BLaER1 treated with 17β-estradiol and CSF1 and Interleukin-3, amounts not matched to agents 10 nM and 100 nM (cell line): Measurements from ENCODE around the gene RIMKLA.

ENCODE experiments used
- H3K27ac ChIP-seq, 11 experiments: shearing (Covaris generic); formaldehyde crosslinking; 2 replicates each; pipeline ENCODE4 v1.8.1; 2022
- H3K27me3 ChIP-seq, 11 experiments: shearing (Covaris generic); formaldehyde crosslinking; 2 replicates each; pipeline ENCODE4 v1.8.1; 2022
- H3K36me3 ChIP-seq, 11 experiments: shearing (Covaris generic); formaldehyde crosslinking; 2 replicates each; pipeline ENCODE4 v1.8.1; 2022
- H3K4me1 ChIP-seq, 10 experiments: shearing (Covaris generic); formaldehyde crosslinking; 2 replicates each; pipeline ENCODE4 v1.8.1; 2022
- H3K4me2 ChIP-seq, 11 experiments: shearing (Covaris generic); formaldehyde crosslinking; 2 replicates each; pipeline ENCODE4 v1.8.1; 2022
- H3K4me3 ChIP-seq, 10 experiments: shearing (Covaris generic); formaldehyde crosslinking; 2 replicates each; pipeline ENCODE4 v1.8.1; 2022
- H3K9ac ChIP-seq, 11 experiments: shearing (Covaris generic); formaldehyde crosslinking; 2 replicates each; pipeline ENCODE4 v1.8.1; 2022
- H3K9me3 ChIP-seq, 11 experiments: shearing (Covaris generic); formaldehyde crosslinking; replicated peaks in 1 of 11; 2 replicates each; pipeline ENCODE4 v1.8.1; 2022
- H4K20me1 ChIP-seq, 11 experiments: shearing (Covaris generic); formaldehyde crosslinking; 2 replicates each; pipeline ENCODE4 v1.8.1; 2022
- Cebpa-rat ChIP-seq, 11 experiments: shearing (Covaris generic); IDR thresholded peaks; 2 replicates each; pipeline ENCODE4 v1.8.1; 2022

Gene RIMKLA

DNA sequence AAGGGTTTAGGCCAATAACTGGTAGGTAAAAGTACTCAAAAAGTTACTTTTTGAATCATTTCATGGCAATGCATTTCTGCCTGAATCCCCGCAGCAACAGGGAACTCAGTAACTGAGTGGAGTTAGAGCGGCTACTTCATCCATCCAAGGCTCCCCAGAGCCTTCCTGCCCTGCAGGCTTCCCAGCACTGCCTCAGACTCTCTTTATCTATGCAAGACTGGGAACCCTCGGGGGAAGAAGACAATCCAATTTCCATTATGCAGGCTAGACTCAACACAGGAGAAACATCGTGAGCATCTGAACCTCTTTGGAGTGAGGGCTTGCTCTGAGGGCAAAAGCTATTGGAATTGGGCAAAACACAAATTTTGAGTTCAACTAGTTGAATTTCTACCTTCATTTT lies 52.1 kb downstream of the RIMKLA start:
- TF ChIP-seq Cebpa-rat (IDR thresholded peaks at IDR 0.05) = no peak
- no peaks in the 10 kb centered on the region for H4K20me1 ChIP-seq
- H3K36me3 ChIP-seq = no peaks in the 10 kb centered on the region; a peak in 1 of 22 replicates
- no peak overlapping the region for H3K9ac ChIP-seq
- no peak overlapping the region for H3K27ac ChIP-seq
- H3K4me1 ChIP-seq = peaks cover 8 to 32% (median 11%) of the 10 kb centered on the region in 10 experiments
- no peak overlapping the region for H3K4me3 ChIP-seq
- no peaks in the 10 kb centered on the region for H3K27me3 ChIP-seq
- no peak overlapping the region for H3K4me2 ChIP-seq
- H3K9me3 ChIP-seq = no peaks in the 10 kb centered on the region

DNA sequence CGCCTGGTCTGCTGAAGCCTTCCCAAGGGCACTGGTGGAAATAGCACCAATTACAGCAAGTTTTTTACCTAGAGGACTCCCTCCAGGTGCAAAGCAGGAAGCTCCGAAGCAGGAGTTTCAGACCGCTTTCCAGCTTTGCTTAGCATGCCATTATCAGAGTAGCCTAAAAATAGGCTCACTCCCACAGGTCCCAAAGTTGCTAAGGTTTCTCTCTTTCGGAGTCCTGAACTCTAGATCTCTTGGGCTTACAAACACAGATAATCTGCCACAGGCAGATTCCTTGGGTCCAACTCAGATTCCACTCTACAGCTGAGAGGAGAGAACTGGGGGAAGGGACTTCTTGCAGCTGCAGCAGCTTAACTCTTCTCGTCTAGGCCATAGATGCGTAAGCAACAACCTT lies 52.8 kb downstream of the RIMKLA start:
- Histone ChIP-seq H3K9me3 (no peaks in the 10 kb centered on the region), H3K27me3 (no peaks in the 10 kb centered on the region), H3K9ac (no peak overlapping the region), H3K4me1 (peaks cover 8 to 32% (median 11%) of the 10 kb centered on the region in 10 experiments), H3K4me3 (no peak overlapping the region), H3K27ac (no peak overlapping the region), H4K20me1 (no peaks in the 10 kb centered on the region), H3K4me2 (no peak overlapping the region), H3K36me3 (no peaks in the 10 kb centered on the region; a peak in 1 of 22 replicates)
- no peak for TF ChIP-seq Cebpa-rat (IDR thresholded peaks at IDR 0.05)

DNA sequence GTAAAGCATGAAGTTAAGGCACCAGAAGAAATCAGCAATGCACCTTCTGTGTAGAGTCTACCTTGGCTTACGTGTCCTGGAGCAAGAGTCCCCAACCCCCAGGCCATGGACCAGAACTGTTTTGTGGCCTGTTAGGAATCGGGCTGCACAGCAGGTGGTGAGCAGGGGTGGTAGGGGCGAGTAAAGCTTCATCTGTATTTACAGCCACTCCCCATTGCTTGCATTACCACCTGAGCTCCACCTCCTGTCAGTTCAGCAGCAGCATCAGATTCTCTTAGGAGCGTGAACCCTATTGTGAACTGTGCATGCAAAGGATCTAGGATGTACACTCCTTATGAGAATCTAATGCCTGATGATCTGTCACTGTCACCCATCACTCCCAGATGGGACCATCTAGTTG lies 53.7 kb downstream of the RIMKLA start:
- Histone ChIP-seq H3K4me3 (no peak overlapping the region), H3K9ac (no peak overlapping the region), H3K36me3 (no peaks in the 10 kb centered on the region; a peak in 1 of 22 replicates), H3K27me3 (no peaks in the 10 kb centered on the region), H3K27ac (no peak overlapping the region), H3K4me1 (peaks cover 8 to 29% (median 11%) of the 10 kb centered on the region in 10 experiments), H4K20me1 (no peaks in the 10 kb centered on the region), H3K9me3 (no peaks in the 10 kb centered on the region), H3K4me2 (no peak overlapping the region)
- no peak for TF ChIP-seq Cebpa-rat (IDR thresholded peaks at IDR 0.05)

DNA sequence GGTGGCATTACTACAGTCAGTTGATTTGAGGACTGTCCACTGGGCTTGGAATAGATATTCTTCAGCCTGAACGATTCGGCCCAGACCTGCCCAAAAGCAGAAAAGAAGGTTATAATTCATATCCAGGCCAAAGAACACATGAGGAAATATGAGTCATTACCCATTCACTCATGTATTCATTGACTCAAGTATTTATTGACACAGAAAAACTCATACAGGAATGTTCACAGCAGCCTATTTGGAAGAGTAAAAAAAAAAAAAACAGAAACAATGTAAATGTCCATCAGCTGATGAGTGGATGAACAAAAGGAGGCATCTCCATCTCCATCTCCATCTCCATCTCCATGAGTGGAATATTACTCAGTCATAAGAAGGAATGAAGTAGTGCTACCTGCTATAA lies 59.3 kb downstream of the RIMKLA start:
- Histone ChIP-seq H3K36me3 (no peaks in the 10 kb centered on the region), H3K27me3 (no peaks in the 10 kb centered on the region), H3K9ac (no peak overlapping the region), H3K4me3 (no peak overlapping the region), H3K4me1 (peaks cover 0 to 24% (median 2%) of the 10 kb centered on the region in 10 experiments; a peak in 9 of 20 replicates), H3K4me2 (no peak overlapping the region), H3K27ac (no peak overlapping the region), H4K20me1 (no peaks in the 10 kb centered on the region), H3K9me3 (no peaks in the 10 kb centered on the region)
- no peak for TF ChIP-seq Cebpa-rat (IDR thresholded peaks at IDR 0.05)

DNA sequence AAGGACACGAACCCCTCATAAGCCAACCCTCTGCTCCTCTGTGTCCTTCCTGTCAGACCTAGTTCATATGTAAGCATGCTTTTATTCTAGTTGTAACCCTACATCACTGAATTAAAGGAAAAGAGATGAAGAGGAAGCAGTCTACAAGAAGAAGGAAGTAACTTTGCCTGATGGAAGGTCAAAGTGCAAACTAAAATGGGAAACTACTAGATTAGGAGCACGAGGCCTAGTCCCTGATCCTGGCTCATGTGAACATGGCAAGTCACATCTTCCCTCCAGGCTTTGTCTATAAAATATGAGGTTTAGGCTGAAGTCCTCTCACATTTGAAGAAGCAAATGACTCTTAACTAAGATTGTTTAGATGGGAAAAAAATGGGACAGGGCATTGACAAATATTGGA lies 62.1 kb downstream of the RIMKLA start:
- Histone ChIP-seq H3K27me3 (no peaks in the 10 kb centered on the region), H4K20me1 (no peaks in the 10 kb centered on the region), H3K4me3 (no peak overlapping the region), H3K9me3 (no peaks in the 10 kb centered on the region), H3K9ac (no peak overlapping the region), H3K36me3 (no peaks in the 10 kb centered on the region), H3K4me1 (peaks cover 0 to 10% (median 0%) of the 10 kb centered on the region in 10 experiments; a peak in 7 of 20 replicates), H3K27ac (peak overlapping the region in 1 of 11 experiments; percentile 36; a peak in 1 of 22 replicates), H3K4me2 (peak overlapping the region in 2 of 11 experiments; percentile 1 to 5; a peak in 2 of 22 replicates)
- no peak for TF ChIP-seq Cebpa-rat (IDR thresholded peaks at IDR 0.05)

DNA sequence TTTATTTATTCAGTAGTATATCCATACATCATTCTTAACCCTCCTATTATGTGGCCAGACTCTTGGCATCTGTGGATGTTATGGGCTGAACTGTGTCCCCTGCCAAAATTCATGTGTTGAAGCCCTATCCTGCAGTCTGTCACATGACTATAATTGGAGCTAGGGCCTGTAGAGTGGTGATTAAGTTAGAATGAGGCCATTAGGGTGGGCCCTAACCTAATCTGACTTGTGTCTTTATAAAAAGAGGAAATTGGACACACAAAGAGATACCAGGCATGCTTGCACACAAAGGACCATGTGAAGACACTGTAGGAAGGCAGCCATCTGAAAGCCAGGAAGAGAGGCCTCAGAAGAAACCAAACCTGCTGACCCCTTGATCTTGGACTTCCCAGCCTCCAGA lies 68.7 kb downstream of the RIMKLA start:
- no peaks in the 10 kb centered on the region for H3K36me3 ChIP-seq
- H3K27ac ChIP-seq = no peak overlapping the region
- no peaks in the 10 kb centered on the region for H4K20me1 ChIP-seq
- no peak overlapping the region for H3K9ac ChIP-seq
- H3K9me3 ChIP-seq = no peaks in the 10 kb centered on the region
- no peaks in the 10 kb centered on the region for H3K27me3 ChIP-seq
- no peak for TF ChIP-seq Cebpa-rat (IDR thresholded peaks at IDR 0.05)
- H3K4me3 ChIP-seq = no peak overlapping the region
- H3K4me2 ChIP-seq = no peak overlapping the region
- peaks cover 0 to 4% (median 0%) of the 10 kb centered on the region in 10 experiments; a peak in 1 of 20 replicates for H3K4me1 ChIP-seq

DNA sequence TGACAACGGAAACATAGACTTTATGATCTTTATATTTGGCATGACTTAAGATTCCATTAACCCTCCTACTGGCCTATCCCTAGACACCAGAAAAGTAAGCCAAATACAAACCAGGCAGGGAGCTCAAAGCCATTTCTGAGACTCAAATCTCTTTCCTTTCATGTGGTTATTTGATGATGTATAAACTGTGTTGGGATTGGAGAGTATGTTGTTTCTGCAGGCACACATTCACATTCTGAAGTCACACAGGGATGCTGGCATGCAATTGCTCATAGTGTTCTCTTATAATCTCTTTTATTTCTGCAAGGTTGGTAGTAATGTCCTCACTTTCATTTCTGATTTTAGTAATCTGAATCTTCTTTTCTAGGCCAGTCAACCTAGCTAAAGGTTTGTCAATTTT lies 69.5 kb downstream of the RIMKLA start:
- H4K20me1 ChIP-seq = no peaks in the 10 kb centered on the region
- H3K36me3 ChIP-seq = no peaks in the 10 kb centered on the region
- no peak overlapping the region for H3K27ac ChIP-seq
- no peaks in the 10 kb centered on the region for H3K9me3 ChIP-seq
- H3K27me3 ChIP-seq = no peaks in the 10 kb centered on the region
- no peak for TF ChIP-seq Cebpa-rat (IDR thresholded peaks at IDR 0.05)
- no peak overlapping the region for H3K4me3 ChIP-seq
- H3K4me1 ChIP-seq = peaks cover 1 to 6% (median 2%) of the 10 kb centered on the region in 10 experiments; a peak in 15 of 20 replicates
- H3K9ac ChIP-seq = no peak overlapping the region
- H3K4me2 ChIP-seq = no peak overlapping the region

DNA sequence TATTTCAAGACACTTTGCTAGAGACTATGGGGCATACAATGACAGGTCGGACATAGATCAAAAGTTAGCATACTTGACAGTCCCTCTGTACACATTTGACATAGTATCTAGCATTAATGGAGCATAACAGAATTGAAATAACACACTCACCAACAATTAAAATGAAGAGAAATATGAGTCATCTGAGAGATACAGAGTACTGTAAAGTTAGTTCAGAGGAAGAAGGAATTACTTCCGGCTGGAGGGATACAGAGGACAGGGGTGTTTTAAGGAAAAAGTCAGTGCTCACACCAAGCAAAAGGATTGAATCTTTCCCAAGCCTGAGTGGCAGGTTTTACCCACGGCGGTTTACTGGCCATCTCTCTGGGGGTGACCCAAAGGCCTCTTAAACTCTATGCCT lies 72.8 kb downstream of the RIMKLA start:
- Histone ChIP-seq H3K9me3 (no peaks in the 10 kb centered on the region), H3K4me1 (peaks cover 21 to 31% (median 25%) of the 10 kb centered on the region in 10 experiments), H3K4me2 (no peak overlapping the region), H3K27ac (no peak overlapping the region), H3K4me3 (no peak overlapping the region), H3K27me3 (no peaks in the 10 kb centered on the region), H4K20me1 (no peaks in the 10 kb centered on the region), H3K9ac (no peak overlapping the region), H3K36me3 (peaks cover 4 to 12% (median 7%) of the 10 kb centered on the region in 11 experiments; a peak in 20 of 22 replicates)
- no peak for TF ChIP-seq Cebpa-rat (IDR thresholded peaks at IDR 0.05)

DNA sequence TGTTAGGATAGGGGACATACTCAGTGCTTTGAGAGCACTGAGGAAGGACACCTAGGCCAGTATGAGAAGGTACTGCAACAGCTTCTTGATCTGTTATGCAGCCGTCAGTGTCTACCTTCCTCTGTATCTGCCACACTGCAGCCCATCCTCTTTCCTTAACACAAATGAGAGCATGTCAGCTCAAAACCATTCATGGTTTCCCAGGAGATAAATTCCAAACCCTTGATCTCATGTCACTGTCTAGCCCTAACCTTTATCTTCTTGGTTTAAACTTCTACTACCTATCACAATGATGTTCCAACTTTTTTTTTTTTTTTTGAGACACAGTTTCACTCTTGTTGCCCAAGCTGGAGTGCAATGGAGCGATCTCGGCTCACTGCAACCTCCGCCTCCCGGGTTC lies 73.8 kb downstream of the RIMKLA start:
- no peak overlapping the region for H3K4me3 ChIP-seq
- H4K20me1 ChIP-seq = no peaks in the 10 kb centered on the region
- no peak overlapping the region for H3K9ac ChIP-seq
- H3K27ac ChIP-seq = no peak overlapping the region
- H3K36me3 ChIP-seq = peaks cover 14 to 22% (median 17%) of the 10 kb centered on the region in 11 experiments
- no peaks in the 10 kb centered on the region for H3K9me3 ChIP-seq
- H3K4me2 ChIP-seq = no peak overlapping the region
- TF ChIP-seq Cebpa-rat (IDR thresholded peaks at IDR 0.05) = no peak
- peaks cover 21 to 32% (median 27%) of the 10 kb centered on the region in 10 experiments for H3K4me1 ChIP-seq
- no peaks in the 10 kb centered on the region for H3K27me3 ChIP-seq

DNA sequence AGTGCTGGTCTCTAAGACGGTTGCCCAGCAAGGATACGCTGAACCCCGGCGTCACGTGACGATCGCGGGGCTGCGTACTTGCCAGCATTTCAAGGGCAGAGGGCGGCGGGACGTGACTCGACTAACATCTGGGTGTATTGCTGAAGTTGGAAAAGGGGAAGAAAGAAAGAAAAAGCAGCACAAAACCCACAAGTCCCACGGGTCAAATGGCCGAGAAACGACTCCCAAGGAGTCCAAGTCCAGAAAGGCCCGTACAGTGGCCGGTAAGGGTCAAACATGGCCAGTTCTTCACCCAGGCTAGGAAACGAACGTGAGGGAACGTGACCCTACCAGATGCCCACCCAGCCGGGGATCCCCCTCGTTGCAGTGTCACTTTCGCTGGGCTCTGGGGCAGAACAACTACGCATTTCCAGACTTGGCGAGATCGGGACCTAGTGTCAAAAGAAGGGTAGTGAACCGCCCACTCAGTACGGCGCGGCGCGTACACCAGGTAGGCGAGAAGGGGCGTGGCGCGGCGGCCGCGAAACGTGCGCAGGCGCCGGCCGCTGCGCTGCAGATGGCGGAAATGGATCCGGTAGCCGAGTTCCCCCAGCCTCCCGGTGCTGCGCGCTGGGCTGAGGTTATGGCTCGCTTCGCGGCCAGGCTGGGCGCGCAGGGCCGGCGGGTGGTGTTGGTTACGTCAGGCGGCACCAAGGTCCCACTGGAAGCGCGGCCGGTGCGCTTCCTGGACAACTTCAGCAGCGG lies 75.6 kb downstream of the RIMKLA start, which contains the start of the genes PPCS and ZMYND12:
Gene PPCS, plus strand, starts transcription at position 534 of the 744 bp plus-strand sequence. Its CDS starts 23 bp downstream, at position 557.
Gene ZMYND12, minus strand, starts transcription at position 13 of the 744 bp plus-strand sequence. CDS start 25 bp downstream, outside the sequence.
- peak within 1 kb of the TSS; percentile 94 to 97 (median 96) for H3K27ac ChIP-seq
- no peaks in the 10 kb centered on the region for H3K27me3 ChIP-seq
- H3K4me3 ChIP-seq = peak within 1 kb of the TSS; percentile 71 to 86 (median 78)
- peaks cover 20 to 38% (median 32%) of the 10 kb centered on the region in 10 experiments for H3K4me1 ChIP-seq
- no peak for TF ChIP-seq Cebpa-rat (IDR thresholded peaks at IDR 0.05)
- H4K20me1 ChIP-seq = no peaks in the 10 kb centered on the region; a peak in 1 of 22 replicates
- peaks cover 30 to 40% (median 35%) of the 10 kb centered on the region in 11 experiments for H3K36me3 ChIP-seq
- H3K9me3 ChIP-seq = no peaks in the 10 kb centered on the region
- H3K4me2 ChIP-seq = peak within 1 kb of the TSS; percentile 78 to 99 (median 90)
- H3K9ac ChIP-seq = peak within 1 kb of the TSS; percentile 92 to 97 (median 94)
